ENCODE measurements around the gene GARIN3.
"Not testable (repeated sequence)": the region's sequence is repeated elsewhere in the genome, so short reads cannot be mapped to it uniquely, and the experiment has no call there.

The GARIN3 gene

DNA sequence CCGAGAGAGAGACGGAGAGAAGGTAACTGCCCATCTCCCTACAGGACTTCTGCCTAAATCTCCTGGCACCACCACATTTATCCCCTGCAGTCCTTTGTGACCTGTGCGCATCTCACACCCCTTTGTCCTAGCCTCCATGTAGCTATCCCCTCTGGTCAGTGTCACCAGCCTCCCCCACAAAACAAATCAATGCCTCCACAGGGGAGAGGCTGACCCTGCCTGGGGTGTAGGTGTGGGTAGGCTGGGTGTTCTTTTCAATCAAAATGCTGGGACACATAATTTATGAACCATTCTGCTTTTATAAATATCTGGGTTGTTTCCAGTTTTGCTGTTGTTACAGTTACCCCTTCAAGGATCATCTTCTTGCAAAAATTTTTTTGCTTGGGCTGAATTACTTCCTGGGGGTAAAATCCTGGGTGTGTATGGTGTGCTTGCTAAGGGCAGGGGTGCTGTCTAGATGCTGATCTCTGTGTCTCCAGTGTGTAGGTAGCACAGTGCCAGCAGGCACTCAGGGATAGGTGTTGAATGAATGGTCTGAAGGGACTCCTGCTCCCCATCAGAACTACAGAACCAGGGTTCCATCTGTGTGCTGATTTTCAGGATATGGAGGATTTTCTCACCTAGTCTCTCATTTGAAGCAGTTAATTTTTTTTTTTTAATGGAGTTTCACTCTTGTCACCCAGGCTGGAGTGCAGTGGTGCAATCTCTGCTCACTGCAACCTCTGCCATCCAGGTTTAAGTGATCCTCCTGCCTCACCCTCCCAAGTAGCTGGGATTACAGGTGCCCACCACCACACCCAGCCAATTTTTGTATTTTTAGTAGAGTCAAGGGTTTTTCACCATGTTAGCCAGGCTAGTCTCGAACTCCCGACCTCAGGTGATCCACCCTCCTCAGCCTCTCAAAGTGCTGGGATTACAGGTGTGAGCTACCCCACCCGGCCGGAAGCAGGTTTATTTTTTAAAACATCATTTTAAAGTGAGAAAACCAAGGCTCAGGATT, at the start of gene GARIN3:
Gene GARIN3 (minus strand): TSS at position 51 of the 1,000 bp plus-strand sequence. CDS start 96 bp downstream, outside the sequence.
- no peak for DNase-seq

DNA sequence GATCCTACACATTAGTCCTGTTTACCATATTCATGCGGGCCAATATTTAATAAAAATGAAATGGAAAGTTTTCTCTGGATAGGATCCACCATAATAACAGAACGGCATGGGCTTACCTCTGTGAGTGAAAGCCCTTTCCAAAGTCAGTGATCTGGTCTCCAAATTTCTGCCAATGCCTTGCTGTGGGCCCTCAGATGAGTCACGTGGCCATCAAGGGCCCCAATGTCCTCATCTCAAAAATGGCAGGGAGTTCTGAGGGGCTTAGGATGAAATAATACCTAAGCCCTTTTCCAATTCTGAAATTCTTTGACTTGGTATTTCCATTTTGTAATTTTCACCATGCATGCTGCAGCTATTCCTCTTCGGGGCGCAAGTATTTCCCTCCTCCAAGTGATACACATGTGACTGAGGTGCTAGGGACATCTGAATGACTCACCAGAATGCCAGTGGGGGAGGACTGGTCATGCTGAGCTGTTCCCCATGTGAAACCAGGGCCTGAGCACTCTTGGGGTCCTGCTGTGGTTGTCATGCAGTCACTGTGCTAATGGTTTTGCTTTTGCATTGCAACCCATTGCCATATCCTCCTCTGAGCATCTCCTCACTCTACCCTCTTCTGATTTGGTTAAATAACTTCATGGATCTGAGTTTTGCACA, 49.6 kb upstream of the GARIN3 start:
- DNase-seq: no peak

GRCh38 chr5:157214861-157215513, 48.9 kb upstream of the GARIN3 start:
- DNase-seq: no peak

DNA sequence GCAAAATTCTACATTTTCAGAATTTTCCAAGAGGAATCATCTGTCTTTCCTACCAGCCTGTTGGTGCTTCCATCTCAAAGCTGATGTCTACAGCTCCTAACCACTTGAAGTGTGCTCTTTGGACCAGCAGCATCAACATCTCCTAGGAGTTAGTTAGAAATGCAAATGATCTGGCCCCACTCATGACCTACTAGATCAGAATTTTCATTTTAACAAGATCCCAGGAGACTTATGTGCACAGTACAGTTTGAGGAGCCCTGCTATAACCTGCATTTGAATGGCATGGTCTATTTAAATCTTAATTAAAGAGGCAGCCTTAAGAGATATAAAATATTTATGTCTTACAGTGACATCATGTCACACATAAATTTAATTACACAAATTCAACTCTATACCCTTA, 48.4 kb upstream of the GARIN3 start:
- DNase-seq: no peak

GRCh38 chr5:157213527-157214243, 47.6 kb upstream of the GARIN3 start:
- no peak for DNase-seq

- DNase-seq: no peak
Observed at GRCh38 chr5:157212307-157212706, 46.2 kb upstream of the GARIN3 start.

- DNase-seq: not testable (repeated sequence)
Observed at GRCh38 chr5:157210652-157211051, 44.6 kb upstream of the GARIN3 start.

GRCh38 chr5:157205708-157206107, 39.6 kb upstream of the GARIN3 start:
- DNase-seq: no peak

GRCh38 chr5:157204765-157205164, 38.7 kb upstream of the GARIN3 start:
- peak; percentile 43 for DNase-seq

DNA sequence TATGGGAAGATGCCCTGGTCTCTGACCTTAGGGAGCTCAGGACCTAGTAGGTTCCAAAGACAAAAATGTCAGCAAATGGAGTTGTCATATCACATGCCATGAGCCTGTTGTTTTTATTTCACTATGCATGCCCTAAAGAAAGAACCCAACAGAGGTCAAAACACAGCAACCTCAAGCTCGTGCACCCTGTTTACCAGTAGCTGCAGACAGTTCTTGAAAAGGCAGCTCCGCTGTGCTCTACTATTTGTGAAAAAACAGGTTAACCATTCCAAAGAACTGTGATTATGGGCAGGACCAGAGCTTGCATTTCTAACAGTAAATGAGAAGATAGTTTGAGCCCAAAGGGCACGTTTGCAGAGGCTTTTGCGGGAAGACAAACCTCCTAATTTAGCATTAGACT, 37.4 kb upstream of the GARIN3 start:
- DNase-seq: no peak

- DNase-seq: no peak
Observed at GRCh38 chr5:157201857-157202256, 35.8 kb upstream of the GARIN3 start.

- no peak for DNase-seq
Observed at GRCh38 chr5:157198277-157198986, 32.4 kb upstream of the GARIN3 start.

DNA sequence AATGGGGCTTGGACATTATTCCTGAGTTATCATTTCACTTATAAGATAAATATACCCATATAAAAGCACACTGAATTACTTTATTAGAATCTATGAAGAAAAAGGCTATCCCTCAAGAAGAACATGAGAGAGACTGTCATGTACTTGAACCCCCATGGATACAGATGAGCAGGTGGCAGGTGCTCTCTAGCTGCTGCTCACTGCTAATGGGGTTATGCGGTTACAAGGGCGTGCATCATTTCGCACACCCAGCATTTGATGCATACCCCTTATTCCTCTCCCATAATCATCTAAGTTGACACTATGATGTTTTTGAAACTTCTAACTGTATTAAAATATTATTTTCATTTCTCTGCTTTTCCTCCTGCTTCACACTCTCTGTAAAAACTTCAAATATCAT, 31.0 kb upstream of the GARIN3 start:
- no peak for DNase-seq

DNA sequence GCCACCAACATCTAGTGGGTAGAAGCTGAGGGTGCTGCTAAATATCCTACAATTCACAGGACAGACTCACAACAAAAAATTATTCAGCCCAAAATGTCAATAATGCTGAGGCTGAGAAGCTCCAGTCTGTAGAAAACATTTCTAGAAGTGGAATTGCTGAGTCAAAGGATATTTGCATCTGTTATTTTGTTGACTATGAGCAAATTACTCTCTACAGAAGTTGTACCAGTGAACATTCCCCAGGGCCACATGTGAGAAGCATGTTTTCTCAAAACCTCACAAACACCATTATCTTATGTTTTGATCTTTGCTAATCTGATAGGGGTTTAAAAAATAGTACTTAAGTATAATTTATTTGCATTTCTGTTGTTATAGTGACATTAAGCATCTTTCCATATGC, 30.0 kb upstream of the GARIN3 start:
- DNase-seq: no peak

- DNase-seq: no peak
Observed at GRCh38 chr5:157193699-157194424, 27.8 kb upstream of the GARIN3 start.

DNA sequence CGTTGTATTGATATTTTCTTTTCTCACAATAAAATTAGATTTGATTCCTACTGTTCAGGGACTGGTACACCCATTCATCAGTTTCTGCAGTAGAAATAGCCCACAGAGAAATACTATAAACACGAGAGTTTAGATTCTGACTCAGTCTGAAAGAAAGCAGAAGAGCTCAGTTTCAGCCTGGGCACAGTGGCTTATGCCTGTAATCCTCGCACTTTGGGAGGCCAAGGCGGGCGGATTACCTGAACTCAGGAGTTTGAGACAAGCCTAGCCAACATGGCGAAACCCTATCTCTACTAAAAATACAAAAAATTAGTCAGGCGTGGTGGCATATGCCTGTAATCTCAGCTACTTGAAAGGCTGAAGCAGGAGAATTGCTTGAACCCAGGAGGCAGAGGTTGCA, 23.2 kb upstream of the GARIN3 start:
- DNase-seq: no peak

- no peak for DNase-seq
Observed at GRCh38 chr5:157188270-157188669, 22.2 kb upstream of the GARIN3 start.

DNA sequence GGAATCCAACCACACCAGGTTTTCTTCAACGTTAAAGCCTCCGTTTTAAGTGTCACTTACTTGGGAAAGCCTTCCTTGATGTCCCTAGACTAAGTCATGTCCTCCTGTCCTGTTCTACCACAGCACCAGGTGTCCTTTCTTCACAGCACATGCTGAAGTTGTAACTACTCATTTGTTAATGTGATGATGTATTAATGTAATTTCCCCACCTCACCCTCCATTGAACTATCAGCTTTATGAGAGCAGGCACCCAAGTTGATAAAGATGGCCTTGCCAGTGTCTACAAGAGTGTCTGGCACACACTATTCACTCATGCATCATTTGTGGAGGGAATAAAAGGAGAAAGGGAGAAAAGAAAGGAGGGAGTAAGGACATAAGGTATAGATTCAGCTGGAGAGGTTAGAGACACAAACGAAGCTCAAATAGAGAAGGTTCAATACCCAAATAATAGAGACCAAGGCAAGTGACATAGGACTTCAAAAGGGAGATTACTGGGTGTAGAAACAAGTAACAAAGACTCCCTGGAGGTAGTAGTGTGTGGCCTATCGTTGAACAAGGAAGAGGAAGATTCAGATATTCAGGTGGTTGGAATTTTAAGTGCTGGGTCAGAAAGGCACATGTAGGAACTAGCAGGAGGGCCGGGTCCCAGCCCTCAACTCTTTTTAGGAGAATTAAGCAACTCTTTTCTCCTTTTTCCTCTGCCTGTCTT, 21.1 kb upstream of the GARIN3 start:
- DNase-seq: no peak

DNA sequence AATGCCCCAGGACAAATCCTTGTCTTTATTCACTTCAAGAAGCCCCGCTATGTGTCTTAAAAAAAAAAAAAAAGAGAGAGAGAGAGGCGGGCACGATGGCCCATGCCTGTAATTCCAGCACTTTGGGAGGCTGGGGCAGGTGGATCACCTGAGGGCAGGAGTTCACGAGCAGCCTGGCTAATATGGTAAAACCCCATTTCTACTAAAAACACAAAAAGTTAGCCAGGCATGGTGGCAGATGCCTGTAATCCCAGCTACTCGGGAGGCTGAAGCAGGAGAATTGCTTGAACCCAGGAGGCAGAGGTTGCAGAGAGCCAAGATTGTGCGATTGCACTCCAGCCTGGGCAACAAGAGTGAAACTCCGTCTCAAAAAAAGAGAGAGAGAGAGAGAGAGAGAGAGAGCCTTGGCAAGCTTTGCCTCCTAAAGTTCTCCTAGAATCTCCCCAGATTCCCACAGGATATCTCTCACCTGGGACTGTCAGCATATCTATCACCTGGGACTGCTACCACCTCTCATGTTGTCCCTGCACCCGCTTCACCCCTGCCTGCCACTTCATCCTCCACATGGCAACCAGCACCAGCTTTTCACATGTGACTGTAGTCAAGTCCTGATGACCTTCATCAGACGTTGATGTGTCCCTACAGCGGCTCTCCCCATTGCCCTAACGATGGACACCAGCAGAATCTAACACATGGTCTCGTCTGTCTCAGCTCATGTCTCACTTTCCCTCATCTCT, 20.4 kb upstream of the GARIN3 start:
- no peak for DNase-seq

DNA sequence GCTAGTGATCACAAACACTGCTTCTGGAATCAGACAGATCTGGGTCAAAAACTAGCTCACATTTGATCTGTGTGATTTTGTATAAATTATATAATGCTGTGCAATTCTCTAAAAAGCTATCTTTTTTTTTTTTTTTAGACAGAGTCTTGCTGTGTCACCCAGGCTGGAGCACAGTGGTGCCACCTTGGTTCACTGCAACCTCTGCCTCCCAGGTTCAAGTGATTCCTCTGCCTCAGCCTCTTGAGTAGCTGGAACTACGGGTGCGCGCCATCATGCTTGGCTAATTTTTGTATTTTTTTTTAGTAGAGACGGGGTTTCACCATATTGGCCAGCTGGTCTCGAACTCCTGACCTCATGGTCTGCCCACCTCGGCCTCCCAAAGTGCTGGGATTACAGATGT, 19.1 kb upstream of the GARIN3 start:
- not testable (repeated sequence) for DNase-seq

Measured in hematopoietic multipotent progenitor cell treated with erythropoietin and hydrocortisone succinate and interleukin-3 and kit ligand, for 6 days (in vitro differentiated cells).